NCI-H146 treated with DMSO at 0.1 percent for 48 hours (cell line): Measurements from ENCODE around the gene DSP.

Source experiments
- DNase-seq: peaks from one replicate; lab custom pipeline; 2025; ENCODE audit not compliant: unreplicated experiment; lab: John Stamatoyannopoulos, UW

The DSP gene

DNA sequence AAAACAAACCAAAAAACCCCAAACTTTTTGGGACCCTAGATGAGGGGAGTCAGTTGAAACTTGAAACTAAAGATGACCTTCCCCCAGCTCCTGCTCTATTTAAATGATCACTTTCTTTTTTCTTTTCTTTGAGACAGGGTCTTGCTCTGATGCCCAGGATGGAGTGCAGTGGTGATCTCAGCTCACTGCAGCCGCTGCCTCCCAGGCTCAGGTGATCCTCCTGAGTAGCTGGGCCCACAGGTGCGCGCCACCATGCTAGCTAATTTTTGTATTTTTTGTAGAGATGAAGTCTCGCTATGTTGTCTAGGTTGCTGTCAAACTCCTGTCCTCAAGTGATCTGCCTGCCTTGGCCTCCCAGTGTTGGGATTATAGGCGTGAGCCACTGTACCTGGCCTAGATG lies 7.3 kb upstream of the DSP start:
- no peak for DNase-seq

DNA sequence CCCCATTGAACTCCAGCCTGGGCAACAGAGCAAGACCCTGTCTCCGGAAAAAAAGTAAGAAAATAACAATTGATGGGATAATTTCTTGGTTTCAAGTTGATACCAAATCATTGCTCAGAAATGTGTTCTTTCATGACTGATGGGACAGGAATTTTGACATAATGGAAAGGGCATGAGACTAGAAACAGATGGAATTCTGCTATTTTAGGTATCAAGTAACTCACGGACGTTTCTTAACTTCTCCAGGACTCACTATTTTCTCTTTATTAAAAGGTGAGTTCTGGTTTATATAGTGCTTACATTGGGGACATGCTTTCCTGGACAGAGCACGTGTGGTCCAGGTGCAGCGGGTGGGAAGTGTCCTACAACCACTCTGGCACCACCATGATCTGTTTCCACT lies 6.0 kb upstream of the DSP start:
- DNase-seq = no peak

DNA sequence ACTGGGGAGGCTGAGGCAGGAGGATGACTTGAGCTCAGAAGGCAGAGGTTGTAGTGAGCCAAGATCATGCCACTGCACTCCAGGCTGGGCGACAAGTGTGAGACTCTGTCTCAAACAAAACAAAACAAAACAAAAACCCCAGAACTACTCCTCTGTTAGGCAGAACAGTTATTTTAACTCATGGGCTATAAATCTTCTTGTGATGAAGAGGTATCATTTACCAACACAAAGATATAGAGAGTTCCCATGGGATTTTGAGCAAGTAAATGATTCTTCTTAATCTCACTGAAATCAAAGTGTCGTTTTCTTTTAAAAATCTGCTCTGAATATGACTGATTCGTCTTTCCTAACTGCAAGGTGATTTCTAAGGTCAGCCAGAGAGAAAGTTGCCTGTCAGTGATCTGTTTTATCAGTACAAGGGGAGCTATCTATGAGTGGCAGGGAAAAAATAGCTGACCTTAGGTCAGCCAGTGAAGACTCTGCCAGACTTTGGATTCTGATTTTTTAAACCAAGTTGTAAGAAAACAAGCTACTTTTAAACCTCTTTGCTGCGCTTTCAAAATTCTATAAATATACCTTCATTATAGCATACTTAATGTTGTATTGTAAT lies 3.8 kb upstream of the DSP start:
- DNase-seq = no peak

DNA sequence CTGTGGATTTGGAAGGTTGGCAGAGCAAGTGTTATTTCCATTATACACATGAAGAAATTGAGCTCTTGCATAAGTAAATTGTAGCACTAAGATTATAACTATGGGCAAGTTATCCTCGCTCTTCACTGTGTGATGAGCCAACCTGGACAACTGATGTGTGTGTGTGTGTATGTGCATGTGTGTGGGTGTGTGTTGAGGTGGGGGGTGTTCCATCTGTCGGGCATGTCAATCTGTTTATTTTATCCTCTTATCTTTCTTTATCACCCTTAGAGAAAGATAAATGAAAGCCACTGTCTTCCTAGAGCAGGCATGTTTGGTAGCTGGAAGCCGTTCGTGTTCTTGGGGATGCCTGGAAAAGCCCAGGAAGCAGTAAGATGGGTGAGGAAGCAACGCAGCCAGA lies 3.0 kb upstream of the DSP start:
- no peak for DNase-seq

DNA sequence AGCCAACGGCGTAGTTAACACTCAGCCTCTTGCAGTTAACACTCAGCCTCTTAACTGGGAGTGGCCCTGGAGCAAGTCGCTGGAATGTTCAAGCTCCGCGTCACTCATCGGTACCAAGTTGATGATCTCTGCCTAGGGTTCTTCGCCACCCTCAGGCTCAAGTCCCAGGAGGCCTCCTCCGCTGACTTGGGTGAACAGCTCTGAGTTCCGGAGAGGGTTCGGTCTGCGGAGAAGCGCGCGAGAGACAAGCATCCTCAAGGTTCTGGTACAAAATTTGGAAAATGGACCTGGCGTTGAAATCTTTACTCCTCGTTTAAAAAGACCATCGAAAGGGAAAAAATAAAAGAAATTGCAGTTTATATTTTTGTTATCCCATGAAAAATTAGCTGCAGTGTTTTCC lies 876 bp upstream of the DSP start:
- no peak for DNase-seq

DNA sequence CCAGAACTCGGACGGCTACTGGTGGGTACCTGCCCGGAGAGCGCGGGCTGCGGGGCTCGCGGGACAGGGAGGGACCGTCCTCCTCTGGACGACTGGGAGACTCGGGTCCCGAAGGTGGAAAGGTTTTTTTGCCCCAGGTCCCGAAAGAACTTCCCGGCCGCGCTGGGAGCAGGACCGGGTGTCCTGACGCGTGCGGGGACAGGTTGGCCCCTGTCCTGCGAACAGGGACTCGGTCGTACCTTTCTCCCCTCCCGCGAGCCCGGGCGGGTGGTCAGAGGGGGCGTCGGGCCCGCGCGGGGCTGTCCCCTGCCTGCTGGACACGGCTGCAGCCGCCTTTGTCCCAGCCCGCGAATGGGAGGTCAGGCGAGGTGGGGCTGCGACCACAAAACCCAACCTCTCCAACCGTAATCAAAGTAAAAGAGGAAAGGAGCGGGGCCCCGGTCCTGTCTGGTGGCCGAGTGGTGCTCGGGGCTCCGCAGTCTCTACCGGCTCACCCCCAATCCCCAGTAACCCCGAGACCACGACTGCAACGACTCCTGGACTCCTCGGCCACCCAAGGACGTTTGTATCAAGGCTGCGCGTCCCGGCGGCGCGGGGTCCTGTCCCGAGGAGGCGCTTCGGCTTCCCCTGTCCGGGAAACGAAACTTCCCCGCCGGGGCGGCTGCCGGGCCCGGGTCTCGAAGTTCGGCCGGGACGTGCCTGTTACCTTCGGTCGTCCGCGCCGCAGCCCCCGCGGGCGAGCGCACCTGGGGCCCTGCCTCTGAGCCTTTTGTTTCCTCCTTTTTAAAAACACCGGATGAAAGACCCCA lies 798 bp downstream of the DSP start:
- DNase-seq = peak; percentile 12

DNA sequence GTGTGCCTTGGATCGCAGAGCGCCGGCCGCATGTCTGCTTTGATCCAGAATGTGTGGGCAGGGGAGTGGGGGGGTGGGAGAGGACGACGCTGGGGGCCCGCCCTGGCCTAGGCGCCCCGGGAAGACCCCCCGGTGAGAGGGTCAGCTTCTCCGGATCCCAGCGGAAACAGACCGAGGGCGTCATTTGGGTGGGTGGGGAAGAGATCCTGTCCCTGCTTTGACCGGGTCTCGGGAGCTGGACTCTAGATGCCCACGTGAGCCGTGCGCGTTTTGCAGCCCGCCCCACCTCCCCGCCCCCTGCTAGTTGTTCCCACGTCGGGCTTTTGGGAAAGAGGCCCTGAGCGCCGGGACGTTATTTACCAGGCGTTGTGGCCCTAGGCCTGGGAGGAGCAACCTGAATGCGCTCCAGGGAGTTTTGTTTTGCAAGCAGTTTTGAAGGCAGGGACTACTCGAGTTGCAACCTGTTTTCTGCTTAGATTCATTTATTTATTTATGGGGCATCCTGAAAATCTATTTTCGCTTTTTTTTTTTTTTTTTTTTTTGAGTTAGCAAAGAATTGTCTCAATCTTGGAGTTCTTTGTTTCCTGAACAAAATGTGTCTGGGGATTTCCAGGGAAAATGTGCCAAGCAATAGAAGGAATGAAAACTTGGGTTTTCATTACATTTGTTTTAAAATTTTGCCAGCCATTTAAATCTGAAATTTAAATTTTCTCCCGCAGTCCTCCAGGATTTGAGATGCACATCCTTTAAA lies 1.6 kb downstream of the DSP start:
- DNase-seq = peak; percentile 58

DNA sequence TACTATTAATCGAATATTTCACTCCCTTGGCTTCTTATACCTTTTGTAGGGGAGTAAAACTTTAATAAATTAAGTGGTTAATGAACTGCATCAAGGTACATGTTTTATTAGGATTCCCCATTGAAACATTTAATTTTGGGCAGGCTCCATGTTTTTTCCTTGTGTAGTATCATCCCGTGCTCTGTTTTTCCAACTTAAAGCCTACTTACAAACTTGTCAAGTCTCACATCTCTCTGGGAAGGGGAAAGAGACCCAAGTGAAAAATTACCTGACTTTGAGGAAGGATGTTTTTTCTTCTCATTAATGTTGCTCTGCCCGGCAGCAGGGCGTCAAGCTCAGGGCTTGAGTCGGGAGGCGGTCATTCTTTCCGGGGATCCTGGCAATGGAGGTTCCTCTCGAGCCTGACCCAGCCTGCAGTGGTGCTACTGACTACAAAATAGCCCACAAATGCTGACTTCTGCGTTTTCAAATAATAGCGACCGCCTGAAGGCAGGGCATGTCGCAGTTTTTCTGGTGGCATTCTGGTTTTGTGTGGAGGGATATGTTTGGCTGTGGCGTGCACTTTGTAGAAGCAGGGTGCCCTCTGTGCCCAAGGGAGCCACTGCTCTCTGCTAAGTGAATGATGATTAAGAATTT lies 2.4 kb downstream of the DSP start:
- no peak for DNase-seq

DNA sequence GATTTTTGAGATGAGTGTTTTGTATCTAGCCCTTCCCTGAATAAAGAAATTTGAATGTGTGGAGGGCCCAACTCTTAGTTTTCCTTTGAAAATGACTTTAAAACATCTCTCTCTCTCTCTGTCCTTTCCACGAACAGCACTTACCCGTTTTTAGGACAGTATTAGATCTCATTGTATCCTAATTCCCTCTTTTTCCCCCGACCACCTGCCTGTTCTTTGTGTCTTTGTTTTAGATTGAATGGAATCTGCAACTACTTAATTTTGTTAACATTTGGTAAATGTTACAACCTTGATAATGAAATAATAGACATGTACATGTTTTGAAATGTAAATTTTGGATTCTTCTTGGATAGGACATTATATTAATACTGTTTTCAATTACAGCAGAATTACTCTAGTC lies 3.1 kb downstream of the DSP start:
- peak; percentile 2 for DNase-seq

DNA sequence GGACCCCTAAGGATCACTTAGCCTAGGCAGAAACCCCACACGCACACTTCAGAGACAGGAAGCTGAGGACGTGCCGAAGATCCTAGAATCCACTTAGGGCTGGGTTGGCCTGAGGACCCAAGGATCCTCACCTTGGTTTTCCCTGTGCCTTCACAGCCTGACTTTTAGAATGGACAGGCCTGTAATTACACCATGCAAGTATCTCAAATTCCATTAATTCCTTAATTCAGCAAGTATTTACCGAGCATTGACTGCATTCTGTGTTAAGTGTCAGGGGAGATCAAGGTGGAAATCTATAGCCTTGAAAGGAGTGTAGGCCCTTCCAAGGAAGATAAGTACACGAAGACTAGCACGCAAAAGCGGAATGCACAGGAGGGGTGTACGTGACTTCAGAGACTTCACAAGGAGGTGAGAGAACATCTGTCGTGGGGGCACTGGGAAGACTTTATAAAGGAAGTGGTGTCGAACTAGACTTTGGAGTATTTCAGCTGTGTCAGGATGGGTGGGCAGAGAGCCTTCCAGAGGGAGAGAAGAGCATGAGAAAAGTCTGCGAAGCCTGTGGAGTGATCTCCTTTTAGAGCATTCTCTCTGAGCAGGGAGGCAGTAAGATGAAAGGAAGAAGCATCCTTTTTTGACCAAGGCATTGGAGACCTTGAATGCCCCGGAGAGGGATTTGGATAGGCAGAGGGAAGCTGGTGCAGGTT lies 4.0 kb downstream of the DSP start:
- no peak for DNase-seq

DNA sequence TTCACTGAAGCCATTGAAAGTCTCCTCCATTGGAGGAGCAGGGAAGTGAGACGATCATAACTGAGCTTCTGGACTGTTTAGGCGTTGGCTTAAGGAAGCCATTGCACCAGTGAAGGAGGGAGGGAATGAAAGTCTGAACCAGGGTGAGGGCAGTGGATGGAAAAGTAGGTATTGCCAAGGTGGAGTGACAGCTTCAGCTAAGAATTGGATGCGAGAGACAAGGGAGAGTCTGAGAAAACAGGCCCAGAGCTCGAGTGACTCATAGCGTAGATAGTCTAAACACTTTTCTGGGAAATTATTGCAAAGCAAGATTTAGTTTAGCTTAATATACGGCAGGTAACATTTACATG lies 4.5 kb downstream of the DSP start:
- no peak for DNase-seq

DNA sequence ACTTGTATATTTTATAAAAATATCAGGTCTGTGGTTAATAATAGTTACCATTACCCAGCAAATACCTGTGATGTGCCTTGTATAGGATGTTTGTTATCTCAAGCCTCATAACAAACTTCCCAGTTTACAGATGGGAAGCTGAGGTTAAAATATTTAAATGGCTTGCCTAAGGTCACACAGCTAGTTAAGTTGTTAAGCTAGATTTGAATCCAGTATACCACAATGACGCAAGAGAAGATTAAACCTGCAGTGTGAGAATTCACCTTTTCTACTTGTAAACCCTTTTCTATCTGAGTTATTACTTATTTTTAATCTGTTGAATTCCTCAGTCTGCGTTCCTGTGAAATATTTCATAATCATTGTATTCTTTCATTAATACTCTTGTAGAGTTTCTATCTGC lies 4.9 kb downstream of the DSP start:
- no peak for DNase-seq

DNA sequence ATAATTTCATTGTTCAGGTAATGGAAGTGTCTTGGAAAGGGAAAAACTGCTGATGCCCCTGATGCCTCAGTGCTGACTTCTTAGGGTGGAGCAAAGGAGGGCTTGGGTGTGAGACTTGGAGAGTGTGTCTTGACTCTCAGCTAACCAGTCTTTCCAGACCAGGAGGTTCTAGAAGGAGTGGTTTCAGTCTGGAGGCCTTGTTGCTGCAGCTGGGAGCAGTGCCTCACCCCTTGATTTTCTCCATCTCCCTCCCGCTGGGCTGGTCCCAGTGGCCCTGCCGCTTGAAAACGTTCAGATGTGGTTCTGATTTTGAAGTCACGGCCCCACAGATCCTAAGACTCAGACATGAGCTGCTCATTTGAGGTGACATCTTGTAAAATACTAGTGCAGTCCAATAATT lies 5.4 kb downstream of the DSP start:
- DNase-seq = no peak

DNA sequence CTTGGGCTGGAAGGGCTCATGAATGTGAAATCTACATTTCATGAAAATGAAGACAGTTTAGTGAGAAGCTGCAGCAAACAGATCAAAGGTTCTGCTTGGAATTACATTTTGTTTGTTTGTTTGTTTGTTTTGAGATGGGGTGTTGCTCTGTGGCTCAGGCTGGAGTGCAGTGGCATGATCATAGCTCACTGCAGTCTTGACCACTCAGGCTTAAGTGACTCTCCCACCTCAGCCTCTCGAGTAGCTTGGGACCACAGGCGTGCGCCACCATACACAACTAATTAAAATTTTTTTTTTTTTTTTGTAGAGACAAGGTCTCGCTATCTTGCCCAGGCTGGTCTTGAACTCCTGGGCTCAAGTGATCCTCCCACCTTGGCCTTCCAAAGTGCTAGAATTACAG lies 5.8 kb downstream of the DSP start:
- DNase-seq = no peak

DNA sequence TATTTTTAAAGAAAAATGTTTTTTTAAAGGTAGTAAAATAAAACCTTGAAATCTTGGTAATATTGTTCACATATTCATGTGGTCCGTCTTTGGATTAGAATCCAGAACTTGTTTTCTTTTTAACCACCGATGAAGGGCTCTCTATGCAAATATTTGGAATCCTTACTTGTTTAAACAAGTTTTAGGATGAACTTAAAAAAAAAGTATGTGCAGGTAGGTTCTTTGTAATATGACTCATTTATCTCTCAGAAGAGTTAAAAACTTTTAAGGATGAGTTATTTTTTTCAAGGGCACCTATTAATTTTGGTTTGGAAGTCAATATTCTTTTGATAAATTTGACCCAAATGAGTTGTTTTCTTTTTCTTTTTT lies 8.9 kb downstream of the DSP start:
- peak; percentile 5 for DNase-seq

DNA sequence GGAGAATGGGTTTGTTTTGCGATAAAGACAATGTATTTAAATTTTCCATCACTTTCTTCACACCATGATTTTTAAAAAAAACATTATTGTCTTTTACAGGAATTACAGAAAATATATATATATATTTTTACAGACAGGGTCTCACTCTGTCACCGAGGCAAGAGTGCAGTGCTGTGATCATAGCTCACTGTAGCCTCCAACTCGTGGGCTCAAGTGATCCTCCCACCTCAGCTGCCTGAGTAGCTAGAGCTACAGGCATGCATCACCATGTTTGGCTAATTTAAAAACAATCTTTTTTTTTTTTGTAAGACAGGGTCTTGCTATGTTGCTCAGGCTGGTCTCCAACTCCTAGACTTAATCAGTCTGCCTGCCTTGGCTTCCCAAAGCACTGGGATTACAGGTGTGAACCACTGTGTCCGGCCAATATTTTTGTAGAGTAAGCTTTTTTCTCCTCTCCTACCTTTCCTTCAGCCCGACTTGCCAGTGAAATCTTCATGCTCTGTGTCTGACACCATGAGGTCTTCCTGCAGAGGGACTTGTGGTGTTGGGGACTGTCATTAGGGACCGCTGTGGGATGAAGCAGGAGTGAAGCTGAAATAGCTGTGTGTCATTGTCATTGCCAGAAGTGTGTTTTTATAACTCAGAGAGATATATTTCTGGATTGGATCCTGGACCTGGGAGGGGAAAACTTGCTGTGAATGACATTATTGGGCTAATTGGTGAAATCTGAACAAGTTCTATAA lies 13.2 kb downstream of the DSP start:
- no peak for DNase-seq

DNA sequence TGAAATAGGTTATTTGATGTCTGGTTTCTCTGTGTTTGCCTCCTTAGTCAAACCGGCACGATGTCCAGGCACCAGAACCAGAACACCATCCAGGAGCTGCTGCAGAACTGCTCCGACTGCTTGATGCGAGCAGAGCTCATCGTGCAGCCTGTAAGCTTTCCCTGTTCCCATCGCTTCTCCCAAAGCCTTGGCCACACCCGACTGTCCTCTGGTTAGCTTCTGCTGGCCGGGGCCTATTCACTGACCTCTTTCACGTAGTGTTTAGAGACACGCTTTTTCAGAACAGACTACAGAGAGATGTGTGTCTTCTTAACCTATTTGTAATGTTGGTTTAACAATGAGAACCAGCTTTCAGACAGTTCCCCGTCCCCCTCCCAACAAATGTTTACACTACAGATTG lies 14.2 kb downstream of the DSP start:
- no peak for DNase-seq

DNA sequence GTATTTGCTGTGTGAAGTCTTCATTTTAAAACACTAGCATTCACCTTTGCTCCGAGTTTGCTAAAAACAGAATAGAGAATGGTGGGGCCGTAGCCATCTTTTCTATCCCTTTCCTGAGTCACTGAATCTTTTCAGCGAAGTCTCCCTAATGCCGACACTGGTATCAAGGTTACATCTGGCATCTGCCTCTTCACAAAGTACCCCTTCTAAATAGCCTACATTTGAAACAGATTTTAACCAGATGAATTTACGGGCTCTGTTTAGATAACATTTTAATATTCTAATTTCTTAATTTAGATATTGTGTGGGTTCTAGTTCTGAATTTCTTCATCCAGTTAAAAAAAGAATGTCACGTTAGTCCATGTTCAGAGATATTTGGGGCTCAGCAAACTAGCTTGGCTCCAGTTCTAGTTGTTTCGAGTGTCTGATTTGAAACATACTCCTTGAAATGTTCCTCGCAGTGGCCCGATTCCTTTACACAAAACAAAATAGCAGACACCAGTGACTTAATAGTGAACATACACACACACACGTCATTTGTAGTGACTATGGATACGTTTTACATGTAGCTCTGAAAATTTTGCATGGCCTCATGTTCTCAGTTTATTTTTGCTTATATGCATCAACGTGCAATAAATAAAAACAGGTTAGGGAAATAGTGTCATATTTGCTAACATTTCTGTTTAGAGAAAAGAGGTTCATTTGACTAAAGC lies 15.1 kb downstream of the DSP start:
- no peak for DNase-seq

DNA sequence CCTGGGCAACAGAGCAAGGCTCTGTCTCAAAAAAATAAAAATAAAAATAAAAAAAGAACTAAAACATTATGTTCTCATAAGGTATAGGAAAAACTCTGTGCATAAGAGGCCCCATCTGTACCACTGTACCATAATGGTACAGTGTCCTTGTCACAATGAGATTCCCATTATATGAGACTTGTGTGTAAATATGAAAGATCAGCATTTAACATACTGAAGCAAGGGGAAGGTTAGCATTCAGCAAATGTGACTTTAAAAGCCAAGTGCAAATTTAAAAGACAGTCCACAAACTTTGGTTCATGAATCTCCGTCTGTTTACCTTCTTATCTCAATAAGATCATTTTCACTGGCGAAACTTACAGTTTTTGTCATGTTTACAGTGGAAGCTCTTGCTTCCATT lies 16.2 kb downstream of the DSP start:
- no peak for DNase-seq

DNA sequence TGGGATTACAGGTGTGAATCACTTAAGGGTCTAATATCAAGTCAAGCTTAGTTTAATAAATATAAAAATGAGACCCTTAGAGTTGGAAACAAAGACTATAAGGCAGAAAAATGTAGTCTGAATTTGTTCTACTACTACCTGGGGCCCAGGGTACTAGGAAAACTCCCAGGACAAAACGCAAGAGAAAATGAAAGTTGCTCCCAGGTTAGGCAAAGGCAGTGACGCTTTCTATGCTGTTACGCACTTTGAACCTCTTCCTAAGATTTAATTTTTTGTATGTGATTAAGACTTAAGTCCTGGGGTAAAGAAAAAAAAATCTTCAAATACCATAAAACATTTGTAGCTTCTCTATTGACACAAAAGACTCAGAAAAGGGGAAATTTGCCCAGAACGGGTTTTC lies 17.3 kb downstream of the DSP start:
- DNase-seq = no peak
